WTC11 (cell line): ENCODE measurements around the gene SIRPG.

Experiments used
- CTCF ChIP-seq: fragments of 200-600 bp; IDR thresholded peaks from 2 replicates; pipeline ENCODE4 v1.8.0; 2022; ENCODE audit warnings: antibody characterized with exemption
- TEAD4 ChIP-seq: sonication (generic); formaldehyde crosslinking; IDR thresholded peaks from 2 replicates; pipeline ENCODE4 v1.8.0; 2022; ENCODE audit warnings: mild to moderate bottlenecking, missing genetic modification reagents

GRCh38 chr20:1671891-1672669, 14.5 kb upstream of the SIRPG start:
- TF ChIP-seq CTCF, result no peak
- TF ChIP-seq TEAD4 (CRISPR knock-in tag), result no peak
